Right forelimb (tissue), 1 donor: ENCODE data around the gene LPCAT1.
"Not testable (repeated sequence)": the region's sequence is repeated elsewhere in the genome, so short reads cannot be mapped to it uniquely, and the experiment has no call there.

Source experiments
- DNase-seq: peaks from one replicate; pipeline ENCODE4 v3.0.0-alpha.2; 2018

Gene LPCAT1

DNA sequence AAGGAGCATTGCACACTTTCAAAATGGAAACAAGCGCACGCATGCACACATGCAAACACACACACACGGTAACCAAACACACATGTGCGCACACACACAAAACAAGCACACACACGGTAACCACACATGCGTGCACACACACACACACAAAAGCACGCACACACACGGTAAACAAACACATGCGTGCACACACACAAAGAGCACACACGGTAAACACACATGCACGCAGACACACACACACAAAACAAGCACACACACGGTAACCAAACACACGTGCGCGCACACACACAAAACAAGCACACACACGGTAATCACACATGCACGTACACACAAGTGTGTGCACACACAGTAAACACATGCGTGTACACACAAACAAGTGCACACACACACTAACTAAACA lies 59.2 kb downstream of the LPCAT1 start:
- no peak for DNase-seq

DNA sequence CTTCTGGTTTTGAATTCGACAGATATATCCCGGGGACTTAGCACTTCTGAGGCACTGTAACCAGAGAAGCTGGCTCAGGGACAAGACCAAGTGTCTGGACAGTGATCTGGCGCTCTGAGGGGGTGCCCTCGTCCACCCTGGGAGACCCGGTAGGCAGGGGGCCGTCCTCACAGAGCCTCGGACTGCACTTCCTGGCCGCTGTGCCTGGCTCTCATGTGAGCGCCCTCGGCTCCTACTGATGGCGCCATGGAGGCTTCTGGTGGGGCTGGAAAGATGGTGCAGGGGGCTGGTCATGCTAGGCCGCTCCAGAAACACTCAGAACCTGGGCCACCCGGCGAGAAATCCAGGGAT lies 59.7 kb downstream of the LPCAT1 start:
- DNase-seq: peak; percentile 30

DNA sequence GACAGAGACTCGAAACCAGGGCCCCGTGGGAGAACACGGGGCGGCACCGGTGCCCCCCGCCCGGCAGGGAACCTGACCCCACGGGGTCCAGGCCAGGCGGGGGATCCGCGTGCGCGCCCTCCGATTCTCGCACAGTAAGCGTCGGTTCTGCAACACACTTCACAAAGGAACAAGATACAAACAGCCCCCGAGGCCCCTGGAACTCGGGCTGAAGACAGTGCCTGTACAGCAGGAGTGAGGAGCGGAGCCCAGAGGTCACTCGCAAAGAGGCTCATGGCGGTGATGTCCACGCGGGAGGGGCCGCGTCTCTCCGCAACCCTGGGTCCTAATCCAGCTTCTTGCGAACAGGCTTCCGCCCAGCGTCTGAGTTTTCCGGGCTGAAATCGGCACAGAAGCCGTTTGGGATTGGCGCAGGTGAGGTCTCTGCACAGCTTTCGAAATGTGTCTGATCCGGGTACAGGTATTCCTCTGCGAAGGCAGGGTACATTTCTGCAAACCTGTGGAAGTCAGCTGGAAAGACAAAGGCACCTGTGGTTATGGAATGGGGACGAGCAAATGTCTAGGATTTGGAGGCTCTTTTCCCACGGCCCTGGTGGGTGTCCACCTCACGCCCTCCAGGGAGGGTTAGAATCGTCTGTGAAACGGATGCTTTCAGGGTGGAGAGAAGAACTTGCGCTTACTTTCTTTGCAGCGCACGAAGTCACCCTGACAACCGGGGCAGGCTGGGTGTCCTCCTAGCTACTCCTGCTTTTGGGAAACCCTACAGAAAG lies 60.2 kb downstream of the LPCAT1 start:
- DNase-seq: peak; percentile 32

DNA sequence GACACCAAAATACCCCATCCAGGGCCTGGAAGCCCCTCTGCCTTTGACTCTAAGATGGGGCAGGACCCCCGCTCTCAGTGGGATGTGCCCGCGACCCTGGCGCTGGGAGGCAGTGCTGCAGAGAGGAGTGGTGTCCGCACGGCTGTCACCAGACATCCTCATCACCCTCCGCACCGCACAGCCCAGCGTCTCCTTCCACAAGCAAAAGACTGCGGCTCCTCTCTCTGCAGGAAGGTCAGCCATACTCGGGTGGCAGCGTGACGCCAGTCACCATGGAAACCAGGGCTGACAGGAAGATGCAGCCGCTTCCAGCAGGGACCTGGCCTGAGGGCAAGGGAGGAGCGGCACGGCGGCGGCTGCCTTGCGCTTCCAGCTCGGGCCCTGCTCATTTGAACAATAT lies 61.4 kb downstream of the LPCAT1 start:
- DNase-seq: peak; percentile 37

DNA sequence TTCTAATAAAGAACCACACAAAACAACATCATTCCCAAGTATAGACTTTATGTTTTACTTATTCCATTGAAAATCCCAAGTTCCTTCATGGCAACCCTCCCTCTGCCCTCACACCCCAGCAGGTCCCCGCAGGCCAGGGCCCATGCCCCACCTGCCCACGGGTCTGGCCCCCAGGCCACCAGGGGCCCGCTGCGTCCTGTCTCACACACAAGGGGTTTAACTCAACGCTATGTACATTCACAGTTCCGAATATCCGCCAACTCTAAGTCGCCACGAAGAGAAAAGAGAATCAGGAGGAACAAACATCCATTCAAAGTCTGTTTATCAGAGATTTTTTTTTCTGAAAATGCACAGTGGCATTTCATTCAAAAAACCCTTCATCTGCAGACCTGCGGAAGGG lies 62.4 kb downstream of the LPCAT1 start:
- peak; percentile 9 for DNase-seq

DNA sequence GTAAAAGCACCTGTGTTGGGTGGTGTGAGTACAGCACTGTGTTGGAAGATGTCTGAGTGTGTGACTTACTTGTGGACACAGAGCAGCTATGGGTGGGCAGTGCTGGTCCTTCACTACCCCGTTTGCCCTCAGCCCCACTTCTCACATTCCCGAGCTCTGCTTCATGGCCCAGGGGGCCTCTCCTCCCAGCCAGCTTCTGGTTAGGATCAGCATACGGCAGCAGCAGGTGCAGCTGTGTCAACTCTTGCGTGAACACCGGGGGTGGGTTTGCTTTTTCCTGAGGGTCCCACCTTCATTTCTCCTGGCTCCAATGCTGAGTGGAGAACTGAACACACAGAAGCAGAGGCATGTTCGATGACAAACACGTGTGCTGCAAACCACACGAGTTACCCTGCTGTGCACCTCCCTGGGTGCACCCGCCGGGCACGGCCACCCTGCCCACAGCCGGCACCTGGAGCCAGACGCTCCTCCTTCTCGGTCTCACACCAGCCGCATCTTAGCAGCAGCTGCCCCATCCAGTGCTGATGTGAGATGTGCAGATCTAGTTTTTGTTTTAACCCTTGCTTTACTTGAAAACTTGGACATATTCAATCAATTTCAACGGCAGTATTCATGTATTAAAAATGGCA lies 63.6 kb downstream of the LPCAT1 start:
- peak; percentile 27 for DNase-seq

DNA sequence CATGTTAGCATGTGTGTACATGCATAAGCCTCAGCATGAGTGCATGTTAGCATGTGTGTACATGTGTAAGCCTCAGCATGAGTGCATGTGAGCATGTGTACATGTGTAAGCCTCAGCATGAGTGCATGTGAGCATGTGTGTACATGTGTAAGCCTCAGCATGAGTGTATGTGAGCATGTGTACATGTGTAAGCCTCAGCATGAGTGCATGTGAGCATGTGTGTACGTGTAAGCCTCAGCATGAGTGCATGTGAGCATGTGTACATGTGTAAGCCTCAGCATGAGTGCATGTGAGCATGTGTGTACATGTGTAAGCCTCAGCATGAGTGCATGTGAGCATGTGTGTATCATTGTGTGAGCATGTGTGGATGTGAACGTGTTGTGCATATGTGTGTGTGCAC lies 64.3 kb downstream of the LPCAT1 start:
- DNase-seq: not testable (repeated sequence)

DNA sequence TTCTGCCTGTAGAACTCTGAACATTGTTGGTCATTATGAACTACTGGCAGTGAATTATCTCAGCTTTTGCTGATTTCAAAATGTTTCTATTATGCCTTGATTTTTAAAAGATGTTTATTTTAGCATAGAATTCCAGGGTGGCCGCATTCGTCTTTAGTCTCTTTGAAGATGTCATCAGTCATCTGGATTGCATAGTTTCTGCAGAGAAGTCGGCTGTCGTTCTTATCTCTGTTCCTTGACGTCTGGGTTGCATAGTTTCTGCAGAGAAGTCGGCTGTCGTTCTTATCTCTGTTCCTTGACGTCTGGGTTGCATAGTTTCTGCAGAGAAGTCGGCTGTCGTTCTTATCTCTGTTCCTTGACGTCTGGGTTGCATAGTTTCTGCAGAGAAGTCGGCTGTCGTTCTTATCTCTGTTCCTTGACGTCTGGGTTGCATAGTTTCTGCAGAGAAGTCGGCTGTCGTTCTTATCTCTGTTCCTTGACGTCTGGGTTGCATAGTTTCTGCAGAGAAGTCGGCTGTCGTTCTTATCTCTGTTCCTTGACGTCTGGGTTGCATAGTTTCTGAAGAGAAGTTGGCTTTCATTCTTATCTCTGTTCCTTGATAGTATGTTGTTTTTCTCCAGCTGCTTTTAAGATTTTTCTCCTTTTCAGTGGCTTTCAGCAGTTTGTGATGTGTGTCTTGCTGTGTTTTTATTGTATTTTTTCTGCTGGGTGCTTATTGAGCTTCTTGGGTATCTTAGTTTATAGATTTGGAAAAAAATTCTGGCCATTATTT lies 67.5 kb downstream of the LPCAT1 start:
- not testable (repeated sequence) for DNase-seq

DNA sequence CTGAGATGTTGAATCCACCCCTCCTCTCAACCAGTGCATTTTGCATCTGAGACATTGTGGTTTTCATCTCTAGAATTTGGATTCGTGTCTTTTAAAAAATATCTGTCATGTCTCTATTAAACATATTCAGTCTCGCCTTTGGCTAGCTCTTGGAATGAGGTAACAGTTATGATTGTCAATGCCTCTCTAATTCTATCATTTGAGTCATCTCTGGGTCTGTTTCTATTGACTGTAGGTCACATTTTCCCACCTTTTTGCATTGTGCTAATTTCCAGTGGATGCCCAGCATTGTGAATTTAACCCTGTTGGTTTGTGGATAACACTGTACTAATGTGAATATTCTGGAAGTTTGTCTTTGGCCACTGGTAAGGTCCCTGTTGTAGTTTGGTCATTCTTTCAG lies 70.1 kb downstream of the LPCAT1 start:
- no peak for DNase-seq

DNA sequence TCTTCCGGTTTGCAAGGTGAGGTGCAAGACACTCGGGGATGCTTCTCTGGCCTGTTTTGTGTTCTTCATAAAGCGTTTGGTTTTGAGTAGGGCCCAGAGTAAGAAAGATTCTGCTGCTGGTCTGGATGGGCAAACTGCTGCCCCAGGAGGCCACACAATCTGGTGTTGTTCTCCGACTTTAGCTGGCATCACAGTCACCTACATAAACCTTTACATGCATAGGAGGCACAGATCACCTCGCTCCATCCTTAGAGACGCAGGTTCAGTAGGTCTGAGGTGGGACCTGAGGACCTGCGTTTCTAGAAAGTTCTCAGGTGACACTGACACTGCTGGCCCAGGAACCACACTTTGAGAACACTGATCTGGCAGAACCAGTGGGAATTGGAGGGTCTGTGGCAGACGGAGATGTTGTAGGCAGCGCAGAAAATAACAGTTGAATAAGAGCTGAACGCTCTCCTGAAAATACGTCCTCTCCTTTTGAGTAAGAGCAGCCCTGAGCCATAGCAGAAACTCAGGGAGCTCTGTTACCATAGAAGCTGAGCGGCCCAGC lies 74.6 kb downstream of the LPCAT1 start:
- peak; percentile 24 for DNase-seq

DNA sequence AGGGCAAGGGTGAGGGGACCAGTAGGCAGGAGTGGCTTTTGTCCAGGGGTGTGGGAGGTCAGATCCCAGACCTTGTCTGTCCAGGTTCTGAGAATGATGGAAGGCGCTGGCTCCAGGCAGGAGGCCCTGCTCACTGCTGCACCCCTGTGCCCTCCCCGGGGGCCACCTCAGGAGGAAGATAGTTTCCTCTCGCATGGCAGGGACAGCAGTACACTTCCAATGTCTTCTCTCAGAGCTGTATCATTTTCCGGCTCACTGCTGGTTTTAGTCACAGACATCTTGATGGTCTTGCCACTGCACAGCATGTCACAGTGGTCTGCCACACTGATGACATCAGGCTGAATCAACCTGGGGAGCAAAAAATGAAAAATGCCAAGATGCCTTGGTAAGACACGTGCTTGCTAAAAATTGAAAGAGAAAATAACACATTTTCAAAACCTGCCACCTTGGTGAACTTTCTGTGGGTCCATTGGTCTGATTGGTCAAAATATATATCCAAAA lies 75.2 kb downstream of the LPCAT1 start:
- DNase-seq: peak; percentile 10

DNA sequence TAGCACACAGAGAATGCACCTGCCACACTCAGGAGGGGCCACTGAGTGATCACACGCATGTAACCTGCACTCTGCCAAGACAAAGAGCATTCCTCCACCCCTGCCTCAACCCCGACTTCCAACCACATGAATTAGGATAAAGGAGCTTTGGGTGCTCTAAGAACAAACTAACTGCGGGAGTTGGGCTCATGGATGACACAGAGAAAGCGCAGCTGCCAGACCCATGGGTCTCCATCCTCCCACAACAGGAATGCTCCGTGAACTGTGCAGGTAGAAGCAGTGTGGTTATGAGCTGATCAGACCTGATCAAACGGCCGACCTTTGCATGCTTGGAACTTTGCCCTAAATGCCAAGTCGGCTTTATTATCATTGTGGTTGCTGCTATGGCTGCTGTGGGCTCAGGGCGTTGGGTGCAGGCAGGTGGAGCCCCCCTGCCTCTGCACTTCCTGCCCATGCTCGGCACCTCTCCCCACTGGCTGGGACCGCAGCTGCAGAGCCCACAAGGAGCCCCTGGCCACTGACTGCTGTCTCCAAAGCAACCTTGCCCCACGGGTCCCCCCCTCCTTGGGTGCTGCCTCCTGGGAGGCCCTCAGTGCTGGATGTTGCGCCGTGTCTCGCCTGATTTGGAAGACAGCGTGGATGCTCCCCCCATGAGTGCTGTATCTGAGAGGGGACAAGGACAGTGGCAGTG lies 75.9 kb downstream of the LPCAT1 start:
- DNase-seq: peak; percentile 24

DNA sequence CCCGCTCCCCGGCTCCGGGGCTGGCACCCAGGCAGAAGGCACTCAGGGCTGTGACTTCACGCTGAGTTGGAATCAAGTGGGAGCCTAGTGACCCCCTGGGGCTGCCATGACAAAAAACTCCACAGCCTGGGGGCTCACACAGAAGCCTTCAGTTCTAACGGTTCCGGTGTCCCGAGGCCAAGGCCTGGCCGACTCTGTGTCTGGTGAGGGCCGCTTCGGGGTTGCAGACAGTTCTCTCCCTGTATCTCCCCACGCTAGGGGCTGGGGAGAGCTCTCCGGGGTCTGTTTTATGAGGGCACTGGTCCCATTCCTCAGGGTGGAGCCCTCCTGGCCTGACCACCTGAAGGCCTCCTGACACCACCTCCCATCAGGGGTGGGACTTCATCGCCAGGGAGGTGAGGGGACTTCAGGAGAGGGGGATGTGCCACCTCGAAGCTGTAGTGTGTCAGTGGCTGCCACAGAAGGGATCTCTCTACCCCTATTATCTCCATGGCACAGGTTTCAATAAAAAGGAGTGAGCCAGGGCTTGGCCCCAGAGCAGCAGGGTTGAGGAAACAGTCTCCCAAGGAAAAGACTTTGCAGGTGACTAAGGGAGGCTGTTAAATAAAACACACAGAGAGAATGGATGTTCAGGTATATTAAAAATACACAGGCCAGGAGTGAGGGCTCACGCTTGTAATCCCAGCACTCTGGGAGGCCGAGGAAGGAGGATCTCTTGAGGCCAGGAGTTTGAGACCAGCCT lies 77.0 kb downstream of the LPCAT1 start:
- DNase-seq: no peak

DNA sequence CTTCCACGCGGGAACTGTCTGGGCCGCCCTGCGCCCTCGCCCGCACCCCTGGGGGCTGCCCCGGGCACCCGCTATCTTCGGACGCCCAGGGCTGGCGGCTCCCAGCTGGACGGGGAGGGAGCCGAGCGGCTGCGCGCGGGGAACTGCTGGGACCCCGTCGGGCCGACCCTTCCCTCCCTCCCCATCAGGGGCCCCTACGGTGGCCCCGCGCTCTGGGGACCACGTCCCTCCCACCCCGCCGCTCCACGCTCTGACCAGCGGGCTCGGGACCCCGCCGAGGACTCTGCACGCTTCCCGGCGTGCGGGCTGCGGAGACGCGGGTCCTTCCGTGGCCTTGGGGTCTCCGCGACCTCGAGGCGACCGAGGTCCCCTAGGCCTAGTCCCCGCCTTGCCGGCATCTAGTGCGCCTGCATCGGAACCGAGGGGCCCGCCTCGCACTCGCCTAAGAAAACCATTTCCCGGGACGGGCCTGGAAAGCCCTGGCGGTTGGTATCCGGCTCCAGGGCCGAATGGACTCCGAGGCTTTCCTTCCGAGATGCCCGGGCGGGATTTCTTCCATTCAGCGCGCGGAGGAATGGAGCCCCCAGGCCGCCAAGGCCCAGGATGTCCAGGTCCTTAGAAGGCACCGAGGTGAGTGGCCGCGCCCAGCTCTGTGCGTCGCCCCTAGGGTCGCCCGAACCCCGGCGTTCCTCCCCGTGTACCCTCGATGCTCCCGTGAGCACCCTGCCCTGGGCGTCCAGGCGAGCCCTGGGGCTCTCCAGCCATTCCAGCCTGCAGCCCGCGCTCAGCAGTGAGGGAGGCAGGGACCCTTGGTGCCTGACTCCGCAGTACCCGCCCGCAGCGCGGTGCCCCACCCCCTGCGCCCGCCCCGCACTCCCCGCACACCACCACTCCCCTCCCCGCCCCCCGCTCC lies 77.8 kb downstream of the LPCAT1 start:
- DNase-seq: peak; percentile 41

DNA sequence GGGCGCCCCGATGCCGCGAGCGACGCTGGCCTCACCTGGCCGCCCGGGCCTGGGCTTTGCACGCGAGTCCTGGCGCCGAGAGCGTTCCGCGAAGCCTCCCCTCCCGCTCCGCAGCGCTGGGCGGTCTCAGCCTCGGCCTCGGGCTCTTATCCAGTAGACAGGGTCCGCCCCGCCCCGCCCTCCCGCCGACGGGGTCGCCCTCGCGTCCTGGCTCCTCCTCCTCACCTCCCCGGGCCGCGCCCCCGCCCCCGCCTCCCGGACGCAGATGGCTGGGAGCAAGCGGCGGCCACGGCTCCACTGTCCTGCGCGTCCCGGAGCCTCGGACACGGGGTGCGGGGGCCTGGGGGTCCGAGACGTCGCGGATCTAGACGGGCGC lies 78.5 kb downstream of the LPCAT1 start, which contains the start of gene SLC6A3:
SLC6A3 (minus strand) TSS at position 128 of the 376 bp plus-strand sequence. CDS start 2,243 bp downstream, outside the sequence.
- peak; percentile 76 for DNase-seq

DNA sequence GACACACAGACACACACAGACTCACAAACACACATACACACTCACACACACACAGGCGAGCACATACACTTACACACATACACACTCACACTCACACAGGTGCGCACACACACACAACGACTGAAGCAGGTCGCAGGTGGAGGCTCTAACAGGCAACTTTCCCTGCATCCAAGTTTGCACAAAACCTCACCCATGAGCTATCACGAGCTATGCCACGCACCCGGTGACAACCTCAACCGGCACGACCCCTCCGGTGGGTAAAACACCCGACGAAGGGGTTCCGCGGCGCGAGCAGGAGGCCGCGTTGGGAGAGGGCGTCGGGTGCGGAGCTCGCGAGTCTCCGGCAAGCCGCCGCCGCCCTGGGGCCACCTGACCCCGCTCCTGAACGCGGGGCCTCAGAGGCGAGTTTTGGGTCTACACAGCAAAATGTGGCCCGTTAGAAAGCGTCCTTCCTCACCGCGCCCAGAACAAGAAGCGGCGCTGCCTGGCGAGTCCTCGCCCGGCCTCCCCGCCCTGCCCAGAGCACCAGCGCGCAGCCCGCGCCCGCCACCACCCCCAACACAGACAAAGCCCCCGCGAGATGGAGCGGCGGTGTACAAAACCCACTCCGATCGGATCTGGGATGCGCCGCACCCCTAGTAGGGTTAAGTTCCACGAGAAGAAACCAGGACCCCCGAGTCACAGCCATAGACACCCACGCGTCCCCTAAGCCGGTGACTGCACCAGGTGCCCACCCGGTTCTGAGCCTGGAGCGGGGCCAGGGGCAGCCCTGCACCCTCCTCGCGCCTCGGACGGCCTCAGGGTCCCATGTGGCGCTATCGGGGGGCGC lies 79.2 kb downstream of the LPCAT1 start:
- peak; percentile 46 for DNase-seq

DNA sequence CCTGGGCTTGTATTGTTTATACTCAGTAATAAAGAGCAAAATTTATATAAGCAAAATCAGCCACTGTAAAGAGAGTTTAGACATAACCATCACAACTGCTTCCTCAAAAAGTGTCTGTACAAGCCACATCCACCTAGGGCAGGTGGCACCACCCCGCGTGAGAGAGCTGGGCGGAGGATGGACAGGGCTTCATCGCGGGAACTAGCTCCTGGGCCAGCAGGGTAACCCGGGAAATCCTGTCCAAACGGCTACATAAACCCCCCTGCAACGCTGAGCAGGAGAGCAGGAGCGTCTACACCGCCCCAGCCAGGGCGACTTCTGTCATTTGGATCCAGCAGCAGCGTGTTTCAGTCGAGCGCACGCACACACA lies 79.8 kb downstream of the LPCAT1 start:
- peak; percentile 16 for DNase-seq

DNA sequence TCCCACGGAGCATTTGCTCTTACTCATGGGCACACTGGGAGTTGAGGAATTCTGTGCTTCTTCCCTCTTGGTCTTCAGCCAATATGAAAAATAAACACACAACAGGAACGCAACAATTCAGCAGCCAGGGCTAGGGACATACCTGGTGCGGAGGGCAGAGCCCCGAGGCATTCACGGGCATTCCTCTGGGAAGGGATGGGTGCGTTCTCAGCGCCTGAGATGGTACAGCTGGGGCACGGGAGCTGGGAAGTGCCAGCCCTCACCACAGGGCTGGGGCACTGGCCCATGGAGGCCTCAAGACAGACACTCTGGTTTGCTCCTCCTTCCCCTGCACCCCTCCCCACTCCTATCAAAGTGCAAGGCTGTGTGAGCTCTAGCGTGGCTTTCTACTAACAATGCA lies 80.6 kb downstream of the LPCAT1 start:
- peak; percentile 5 for DNase-seq

DNA sequence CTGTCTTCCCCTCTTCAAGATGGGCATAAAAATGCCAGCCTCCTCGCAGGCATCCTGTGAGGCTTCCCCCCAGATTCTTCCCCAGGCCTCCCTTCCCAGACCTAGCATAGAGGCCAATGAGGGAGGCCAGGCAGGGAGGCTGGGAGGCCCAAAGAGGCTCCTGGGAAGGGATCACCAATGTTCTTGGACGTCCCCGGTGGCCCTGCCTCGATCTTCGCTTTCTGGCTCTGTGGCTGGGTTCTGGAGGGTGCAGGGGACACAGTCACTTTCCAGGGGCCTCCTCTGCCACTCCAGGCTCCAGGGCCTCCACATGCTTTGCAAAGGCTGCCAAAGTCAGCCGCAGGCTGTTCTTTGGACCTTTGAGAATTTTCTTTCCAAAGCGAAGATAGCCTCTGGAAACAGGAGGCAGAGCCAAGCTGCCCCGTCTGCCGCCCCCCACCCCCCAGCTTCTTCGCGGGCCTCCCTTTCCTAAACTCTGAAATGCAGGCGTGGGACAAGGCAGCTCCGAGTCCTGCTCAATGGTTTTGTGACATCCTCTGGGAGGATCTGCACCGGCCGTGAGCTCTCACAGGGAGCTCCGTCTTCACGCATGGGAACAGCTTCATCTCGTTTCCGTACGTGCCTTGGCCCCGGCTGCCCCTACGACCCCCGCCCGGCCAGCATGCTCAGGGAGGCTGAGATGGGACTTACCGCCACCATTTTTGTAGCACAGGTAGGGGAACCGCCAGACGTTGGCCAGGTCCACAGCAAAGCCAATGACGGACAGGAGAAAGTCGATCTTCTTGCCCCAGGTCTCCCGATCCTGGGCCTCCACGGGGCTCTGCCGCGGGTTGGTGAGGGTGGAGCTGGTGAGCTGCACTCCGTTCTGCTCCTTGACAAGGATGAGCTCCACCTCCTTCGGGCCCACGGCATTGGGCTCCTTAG lies 81.3 kb downstream of the LPCAT1 start:
- peak; percentile 13 for DNase-seq
